GM23338 (cell line): ENCODE measurements around the gene SLC2A4RG. TPM values are rescaled to one million over a fixed set of nuclear protein-coding genes. Genes with fewer than 3 reads are reported as not detected.

Experiments used
- CTCF ChIP-seq, 2 experiments: fragments of 200-600 bp in 1 of 2; sonication (generic) in 1 of 2; conservative IDR thresholded peaks; 2 replicates each; pipeline versions ENCODE4 v1.5.1 to v1.6.1; 2016 to 2017; ENCODE audit warnings: antibody characterized with exemption in 2 of 2, low read depth in 2 of 2, mild to moderate bottlenecking in 2 of 2, moderate library complexity in 1 of 2
- EZH2 ChIP-seq: fragments of 200-600 bp; sonication (generic); IDR thresholded peaks from one replicate; pipeline ENCODE4 v1.8.0; 2017; ENCODE audit warnings: antibody characterized with exemption, mild to moderate bottlenecking, low read depth; ENCODE audit not compliant: unreplicated experiment
- EZH2phosphoT487 ChIP-seq: fragments of 200-600 bp; sonication (generic); IDR thresholded peaks from one replicate; pipeline ENCODE4 v1.8.1; 2018; ENCODE audit warnings: antibody characterized with exemption; ENCODE audit not compliant: unreplicated experiment
- JUNB ChIP-seq: IDR thresholded peaks from one replicate; pipeline ENCODE4 v1.6.1; 2016; ENCODE audit warnings: antibody characterized with exemption; ENCODE audit not compliant: unreplicated experiment
- POLR2AphosphoS5 ChIP-seq: IDR thresholded peaks from 2 replicates; pipeline ENCODE4 v1.6.1; 2016; ENCODE audit warnings: antibody characterized with exemption, low read depth
- STAT1 ChIP-seq: IDR thresholded peaks from one replicate; pipeline ENCODE4 v1.6.1; 2016; ENCODE audit warnings: antibody characterized with exemption; ENCODE audit not compliant: unreplicated experiment
- ZNF114 ChIP-seq: fragments of 250-450 bp; sonication (Bioruptor Pico); IDR thresholded peaks from 2 replicates; pipeline ENCODE4 v1.5.0; 2020; ENCODE audit warnings: mild to moderate bottlenecking, moderate library complexity
- ZNF331 ChIP-seq: fragments of 250-450 bp; sonication (Bioruptor Pico); IDR thresholded peaks from 2 replicates; pipeline ENCODE4 v1.5.0; 2020; ENCODE audit warnings: low read depth, mild to moderate bottlenecking, moderate library complexity
- ZNF462 ChIP-seq: fragments of 250-450 bp; sonication (Bioruptor Pico); IDR thresholded peaks from 2 replicates; pipeline ENCODE4 v1.5.0; 2020; ENCODE audit warnings: mild to moderate bottlenecking, moderate library complexity
- polyA plus RNA-seq: library from polyadenylated mRNA; unstranded; fragments of >200 nt; fragmentation: Nextera tagmentation; extraction: Ambion mirVana; gene quantifications from 2 replicates; pipeline ENCODE4 v1.2.1, GENCODE V29; 2016
- total RNA-seq: library from RNA; depleted of rRNA; stranded (reverse); fragments of >200 nt; shearing (Covaris generic); gene quantifications from 2 replicates; pipeline ENCODE4 v1.2.3, GENCODE V29; 2014
- TF ChIP-seq, protein P1 (sequence below): IDR thresholded peaks from 2 replicates; pipeline ENCODE4 v1.6.1; 2016; ENCODE audit warnings: antibody characterized with exemption

The SLC2A4RG gene
- total and polyA plus RNA-seq, 2 experiments from 2014 or later: 22.8 to 42.0 TPM

DNA sequence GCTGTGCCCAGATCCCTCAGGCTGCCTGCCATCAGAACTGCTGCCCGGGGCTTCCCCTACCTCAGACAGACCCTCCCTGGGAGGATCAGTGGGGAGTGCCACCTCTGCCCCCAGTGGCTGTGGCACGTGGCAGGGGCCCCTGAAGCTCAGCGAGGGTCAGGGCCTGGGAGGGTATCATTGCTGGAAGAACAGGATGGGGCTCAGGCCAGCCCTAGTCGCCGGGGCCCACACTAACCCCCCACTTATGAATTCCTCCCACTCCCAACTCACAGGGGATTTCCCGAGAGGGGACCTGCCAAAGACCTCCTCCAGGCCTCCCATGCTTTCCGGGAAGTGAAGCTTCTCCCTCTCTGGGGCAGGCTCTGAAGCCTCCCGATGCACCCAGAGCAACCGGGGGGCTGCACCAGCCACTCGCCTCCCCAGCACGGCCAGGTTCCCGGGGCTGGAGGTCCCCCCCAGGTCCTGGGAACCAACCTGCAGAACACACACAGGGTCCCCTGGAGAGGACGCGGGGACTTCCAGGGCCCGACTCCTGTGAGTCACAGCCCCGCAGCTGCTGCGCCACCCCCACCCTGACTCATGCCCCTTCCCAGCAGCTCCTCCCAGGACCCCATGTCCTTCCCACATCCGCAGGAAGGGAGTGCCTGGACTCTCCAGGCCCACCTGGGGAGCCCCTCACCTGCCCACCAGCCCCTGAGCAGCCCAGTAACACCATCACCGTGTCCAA lies 40.7 kb upstream of the SLC2A4RG start (continued):
- TF ChIP-seq ZNF462 (CRISPR knock-in tag): no peak
- no peak for TF ChIP-seq JUNB
- no peak for TF ChIP-seq STAT1
- no peak for TF ChIP-seq EZH2
- TF ChIP-seq ZNF331 (CRISPR knock-in tag): no peak
- TF ChIP-seq CTCF (conservative IDR thresholded peaks at IDR 0.05; ENCODE audit: low read depth in 2 of 2): no peak
- TF ChIP-seq, protein P1, sequence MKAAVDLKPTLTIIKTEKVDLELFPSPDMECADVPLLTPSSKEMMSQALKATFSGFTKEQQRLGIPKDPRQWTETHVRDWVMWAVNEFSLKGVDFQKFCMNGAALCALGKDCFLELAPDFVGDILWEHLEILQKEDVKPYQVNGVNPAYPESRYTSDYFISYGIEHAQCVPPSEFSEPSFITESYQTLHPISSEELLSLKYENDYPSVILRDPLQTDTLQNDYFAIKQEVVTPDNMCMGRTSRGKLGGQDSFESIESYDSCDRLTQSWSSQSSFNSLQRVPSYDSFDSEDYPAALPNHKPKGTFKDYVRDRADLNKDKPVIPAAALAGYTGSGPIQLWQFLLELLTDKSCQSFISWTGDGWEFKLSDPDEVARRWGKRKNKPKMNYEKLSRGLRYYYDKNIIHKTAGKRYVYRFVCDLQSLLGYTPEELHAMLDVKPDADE: no peak
- TF ChIP-seq POLR2AphosphoS5: no peak
- no peak for TF ChIP-seq ZNF114 (CRISPR knock-in tag)
- TF ChIP-seq EZH2phosphoT487: no peak
